NT2/D1 (cell line): ENCODE measurements around the gene MAGI1.

ENCODE experiments used
- YY1 ChIP-seq: IDR thresholded peaks from 2 replicates; pipeline ENCODE4 v1.6.1; 2011; ENCODE audit not compliant: insufficient read length, insufficient read depth
- ZNF274 ChIP-seq: IDR thresholded peaks from 2 replicates; pipeline ENCODE4 v1.6.1; 2011; ENCODE audit warnings: mild to moderate bottlenecking, low read depth, low read length

DNA sequence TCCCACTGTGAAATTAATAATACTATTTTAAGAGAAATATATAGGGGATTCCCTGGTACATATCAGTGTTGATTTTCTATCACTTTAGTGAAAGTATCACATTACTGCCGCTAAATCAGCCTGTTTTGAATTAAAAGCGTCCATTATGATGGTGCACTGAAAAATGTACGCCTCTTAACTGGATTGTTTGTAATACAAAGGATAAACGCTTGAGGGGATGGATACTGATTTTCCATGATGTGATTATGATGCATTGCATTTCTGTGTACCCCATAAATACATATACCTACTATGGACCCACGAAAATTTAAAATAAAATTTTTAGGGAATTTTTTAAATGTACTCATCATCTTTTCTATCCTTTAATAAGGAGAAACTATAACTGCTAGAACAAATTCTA is 478.6 kb downstream of the MAGI1 start:
- no peak for TF ChIP-seq ZNF274
- no peak for TF ChIP-seq YY1
